Measurements from ENCODE around the gene HBP1.

The HBP1 gene

GRCh38 chr7:107232568-107233090 is 63.8 kb downstream of the HBP1 start:
- H3K27ac Mint-ChIP-seq = no peak overlapping the region
- no peak for TF ChIP-seq CTCF (IDR thresholded peaks at IDR 0.05; ENCODE audit: unreplicated experiment in 3 of 3)

GRCh38 chr7:107233174-107233573 is 64.4 kb downstream of the HBP1 start:
- Mint-ChIP-seq H3K4me3 (no peak overlapping the region), H3K36me3 (ENCODE audit: low read depth) (peaks cover 3% of the 10 kb centered on the region), H3K9me3 (no peaks in the 10 kb centered on the region), H3K27me3 (ENCODE audit: low read depth) (no peaks in the 10 kb centered on the region), H3K27ac (no peak overlapping the region), H3K4me1 (no peaks in the 10 kb centered on the region)
- no peak for TF ChIP-seq CTCF (IDR thresholded peaks at IDR 0.05; ENCODE audit: unreplicated experiment in 3 of 3)

More at GRCh38 chr7:107232568-107233090, 63.8 kb downstream of the HBP1 start:
- Mint-ChIP-seq H3K36me3 (ENCODE audit: low read depth) (peaks cover 3% of the 10 kb centered on the region), H3K4me3 (no peak overlapping the region), H3K4me1 (no peaks in the 10 kb centered on the region), H3K9me3 (no peaks in the 10 kb centered on the region), H3K27me3 (ENCODE audit: low read depth) (no peaks in the 10 kb centered on the region)

GRCh38 chr7:107233981-107234380 is 65.2 kb downstream of the HBP1 start:
- Mint-ChIP-seq H3K9me3 (no peaks in the 10 kb centered on the region), H3K27ac (no peak overlapping the region), H3K4me3 (no peak overlapping the region), H3K36me3 (ENCODE audit: low read depth) (peaks cover 3% of the 10 kb centered on the region), H3K4me1 (no peaks in the 10 kb centered on the region), H3K27me3 (ENCODE audit: low read depth) (no peaks in the 10 kb centered on the region)
- TF ChIP-seq CTCF (IDR thresholded peaks at IDR 0.05; ENCODE audit: unreplicated experiment in 3 of 3) = no peak

- no peaks in the 10 kb centered on the region for H3K4me1 Mint-ChIP-seq
- H3K9me3 Mint-ChIP-seq = no peaks in the 10 kb centered on the region
Observed at GRCh38 chr7:107234436-107234835, 65.6 kb downstream of the HBP1 start.

GRCh38 chr7:107236862-107237261 is 68.1 kb downstream of the HBP1 start:
- H3K9me3 Mint-ChIP-seq = no peaks in the 10 kb centered on the region
- no peak overlapping the region for H3K27ac Mint-ChIP-seq
- H3K36me3 Mint-ChIP-seq (ENCODE audit: low read depth) = peaks cover 10% of the 10 kb centered on the region
- TF ChIP-seq CTCF (IDR thresholded peaks at IDR 0.05; ENCODE audit: unreplicated experiment in 3 of 3) = no peak
- no peaks in the 10 kb centered on the region for H3K27me3 Mint-ChIP-seq (ENCODE audit: low read depth)
- H3K4me1 Mint-ChIP-seq = no peaks in the 10 kb centered on the region
- H3K4me3 Mint-ChIP-seq = no peak overlapping the region

More at GRCh38 chr7:107234436-107234835, 65.6 kb downstream of the HBP1 start:
- H3K36me3 Mint-ChIP-seq (ENCODE audit: low read depth) = peaks cover 4% of the 10 kb centered on the region
- H3K4me3 Mint-ChIP-seq = no peak overlapping the region
- TF ChIP-seq CTCF (IDR thresholded peaks at IDR 0.05; ENCODE audit: unreplicated experiment in 3 of 3) = no peak
- H3K27me3 Mint-ChIP-seq (ENCODE audit: low read depth) = no peaks in the 10 kb centered on the region
- no peak overlapping the region for H3K27ac Mint-ChIP-seq

- no peak overlapping the region for H3K4me3 Mint-ChIP-seq
- TF ChIP-seq CTCF (IDR thresholded peaks at IDR 0.05; ENCODE audit: unreplicated experiment in 3 of 3) = no peak
- H3K36me3 Mint-ChIP-seq (ENCODE audit: low read depth) = peaks cover 14% of the 10 kb centered on the region
- H3K27ac Mint-ChIP-seq = no peak overlapping the region
- H3K4me1 Mint-ChIP-seq = no peaks in the 10 kb centered on the region
- H3K9me3 Mint-ChIP-seq = no peaks in the 10 kb centered on the region
- no peaks in the 10 kb centered on the region for H3K27me3 Mint-ChIP-seq (ENCODE audit: low read depth)
Observed at GRCh38 chr7:107237451-107237850, 68.6 kb downstream of the HBP1 start.
